ENCODE results near the gene SGTA.
A peak's percentile ranks its signal among the peaks of the same experiment; 100 is the strongest.

Gene SGTA

GRCh38 chr19:2711172-2711874 is 71.8 kb downstream of the SGTA start:
- peak; percentile 50 for DNase-seq (ENCODE audit: low spot score)

DNA sequence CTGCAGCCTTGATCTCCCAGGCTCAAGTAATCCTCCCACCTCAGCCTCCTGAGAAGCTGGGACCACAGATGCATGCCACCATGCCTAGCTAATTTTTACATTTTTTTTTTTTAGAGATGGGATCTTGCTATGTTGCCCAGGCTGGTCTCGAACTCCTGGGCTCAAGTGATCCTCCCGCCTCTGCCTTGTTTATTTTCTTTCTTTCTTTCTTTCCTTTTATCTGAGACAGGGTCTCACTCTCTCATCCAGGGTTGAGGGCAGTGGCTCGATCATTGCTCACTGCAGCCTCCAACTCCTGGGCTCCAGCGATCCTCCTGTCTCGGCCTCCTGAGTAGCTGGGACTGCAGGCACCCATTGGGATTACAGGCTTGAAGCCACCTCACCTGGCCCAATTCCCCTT is 76.8 kb downstream of the SGTA start:
- DNase-seq (ENCODE audit: low spot score), result no peak

Measured in AG20443 (cell line).